Caco-2 (cell line): Measurements from ENCODE around the gene TAS2R60. TPM values are rescaled to one million over a fixed set of nuclear protein-coding genes. Genes with fewer than 3 reads are reported as not detected.

Experiments used
- BruUV-seq: library from RNA; stranded (reverse); fragments of 400-500 nt; replicated peaks from 2 replicates; lab custom pipeline; 2021; lab: Mats Ljungman, UMichigan
- CTCF ChIA-PET: fragments of 300-600 bp; sonication (Branson Sonifier 250); formaldehyde crosslinking; loops from one replicate; lab custom pipeline; 2022; ENCODE audit warnings: antibody characterized with exemption; lab: Charles Lee
- POLR2A ChIA-PET: fragments of 300-600 bp; sonication (Branson Sonifier 250); formaldehyde crosslinking; loops from one replicate; lab custom pipeline; 2022; ENCODE audit warnings: antibody characterized with exemption; lab: Charles Lee
- DNase-seq, 2 experiments: peaks; one replicate each; pipeline versions ENCODE4 v3.0.0 to v3.0.0-alpha.2; 2020 to 2022
- H3K27me3 ChIP-seq: replicated peaks from 2 replicates; pipeline ENCODE4 v1.6.0; 2011; ENCODE audit warnings: low read length; ENCODE audit not compliant: control insufficient read depth, insufficient read depth
- H3K36me3 ChIP-seq: 2 replicates; pipeline ENCODE4 v1.5.1; 2011; ENCODE audit warnings: low read length; ENCODE audit not compliant: control insufficient read depth, insufficient read depth
- H3K4me1 ChIP-seq: fragments of 250-450 bp; sonication (Bioruptor Pico); 2 replicates; pipeline ENCODE4 v1.5.1; 2020; ENCODE audit warnings: mild to moderate bottlenecking
- H3K4me3 ChIP-seq: 2 replicates; pipeline ENCODE4 v1.5.1; 2011; ENCODE audit warnings: low read depth, mild to moderate bottlenecking, control low read depth, low read length
- H3K9me3 ChIP-seq: fragments of 250-450 bp; sonication (Bioruptor Pico); 2 replicates; pipeline ENCODE4 v1.5.1; 2020; ENCODE audit warnings: mild to moderate bottlenecking, moderate library complexity
- H3K27ac Mint-ChIP-seq: one replicate; pipeline ENCODE4 v1.8.0; 2022; ENCODE audit warnings: mixed read lengths; ENCODE audit not compliant: unreplicated experiment
- H3K27me3 Mint-ChIP-seq: one replicate; pipeline ENCODE4 v1.8.0; 2022; ENCODE audit warnings: mixed read lengths; ENCODE audit not compliant: insufficient read depth, unreplicated experiment
- H3K36me3 Mint-ChIP-seq: one replicate; pipeline ENCODE4 v1.8.0; 2022; ENCODE audit warnings: mild to moderate bottlenecking, mixed read lengths; ENCODE audit not compliant: insufficient read depth, unreplicated experiment
- H3K4me1 Mint-ChIP-seq: one replicate; pipeline ENCODE4 v1.8.0; 2022; ENCODE audit warnings: low read depth, mixed read lengths; ENCODE audit not compliant: unreplicated experiment
- H3K4me3 Mint-ChIP-seq: one replicate; pipeline ENCODE4 v1.8.0; 2022; ENCODE audit warnings: mild to moderate bottlenecking, moderate library complexity, mixed read lengths; ENCODE audit not compliant: unreplicated experiment
- H3K9me3 Mint-ChIP-seq: one replicate; pipeline ENCODE4 v1.8.0; 2022; ENCODE audit warnings: mixed read lengths; ENCODE audit not compliant: unreplicated experiment
- CTCF ChIP-seq, 2 experiments: fragments of 200-600 bp in 1 of 2; IDR thresholded peaks; 1 replicate in 1 of 2; 2 replicates in 1 of 2; pipeline versions ENCODE4 v1.5.1 to v1.8.0; 2011 to 2022; ENCODE audit warnings: antibody characterized with exemption in 1 of 2, control low read depth in 1 of 2, inconsistent platforms in 1 of 2, low read depth in 1 of 2, low read length in 1 of 2, mild to moderate bottlenecking in 1 of 2, moderate library complexity in 1 of 2; ENCODE audit not compliant: insufficient read depth in 1 of 2, severe bottlenecking in 1 of 2, unreplicated experiment in 1 of 2
- intact Hi-C: fragments of 100-400 bp; cut with micrococcal nuclease; formaldehyde crosslinking; loops from one replicate; pipeline ENCODE4 v1.10.0; 2022; ENCODE audit not compliant: unreplicated experiment
- total RNA-seq: library from RNA; stranded (reverse); gene quantifications from 2 replicates; pipeline ENCODE4 v1.2.3, GENCODE V29; 2022

The TAS2R60 gene
- total RNA-seq, 1 experiment from 2014 or later: not detected

- H3K27ac Mint-ChIP-seq: no peak overlapping the region
- H3K36me3 ChIP-seq: no peaks in the 10 kb centered on the region
- H3K4me1 Mint-ChIP-seq: no peaks in the 10 kb centered on the region
- no peak for DNase-seq
- intact Hi-C loops: no loop called here
- H3K36me3 Mint-ChIP-seq: no peaks in the 10 kb centered on the region
- H3K4me3 Mint-ChIP-seq: no peak overlapping the region
- TF ChIP-seq CTCF (IDR thresholded peaks at IDR 0.05; ENCODE audit: insufficient read depth in 1 of 2, low read depth in 1 of 2, low read length in 1 of 2, severe bottlenecking in 1 of 2, unreplicated experiment in 1 of 2): no peak
- H3K27me3 ChIP-seq: no peaks in the 10 kb centered on the region
- no peaks in the 10 kb centered on the region for H3K9me3 Mint-ChIP-seq
- CTCF ChIA-PET: no interaction called here
- POLR2A ChIA-PET: no interaction called here
- no TSS peak for BruUV-seq
- H3K27me3 Mint-ChIP-seq: no peaks in the 10 kb centered on the region
- H3K9me3 ChIP-seq: no peaks in the 10 kb centered on the region
- H3K4me1 ChIP-seq: no peaks in the 10 kb centered on the region
- no peak overlapping the region for H3K4me3 ChIP-seq
Measured at GRCh38 chr7:143448429-143448828, 5.2 kb downstream of the TAS2R60 start.

GRCh38 chr7:143449793-143450192 is 6.5 kb downstream of the TAS2R60 start:
- H3K27me3 Mint-ChIP-seq: no peaks in the 10 kb centered on the region
- intact Hi-C loops: no loop called here
- no peaks in the 10 kb centered on the region for H3K36me3 Mint-ChIP-seq
- ChIA-PET POLR2A (no interaction called here), CTCF (no interaction called here)
- Histone ChIP-seq H3K27me3 (no peaks in the 10 kb centered on the region), H3K4me3 (no peak overlapping the region), H3K36me3 (no peaks in the 10 kb centered on the region), H3K4me1 (0 out of 2 replicates have a peak, but pooled peaks cover 9% of the 10 kb centered on the region), H3K9me3 (no peaks in the 10 kb centered on the region)
- H3K4me1 Mint-ChIP-seq: no peaks in the 10 kb centered on the region
- H3K9me3 Mint-ChIP-seq: no peaks in the 10 kb centered on the region
- no peak for DNase-seq
- H3K4me3 Mint-ChIP-seq: no peak overlapping the region
- no TSS peak for BruUV-seq
- no peak overlapping the region for H3K27ac Mint-ChIP-seq
- no peak for TF ChIP-seq CTCF (IDR thresholded peaks at IDR 0.05; ENCODE audit: insufficient read depth in 1 of 2, low read depth in 1 of 2, low read length in 1 of 2, severe bottlenecking in 1 of 2, unreplicated experiment in 1 of 2)

- no peaks in the 10 kb centered on the region for H3K36me3 ChIP-seq
- no peaks in the 10 kb centered on the region for H3K27me3 ChIP-seq
- no peaks in the 10 kb centered on the region for H3K9me3 ChIP-seq
- intact Hi-C loops: no loop called here
- CTCF ChIA-PET: no interaction called here
- Mint-ChIP-seq H3K27me3 (no peaks in the 10 kb centered on the region), H3K36me3 (no peaks in the 10 kb centered on the region), H3K27ac (no peak overlapping the region), H3K9me3 (no peaks in the 10 kb centered on the region), H3K4me1 (no peaks in the 10 kb centered on the region), H3K4me3 (no peak overlapping the region)
- no peak for DNase-seq
- H3K4me1 ChIP-seq: 0 out of 2 replicates have a peak, but pooled peaks cover 9% of the 10 kb centered on the region
- POLR2A ChIA-PET: no interaction called here
- no peak overlapping the region for H3K4me3 ChIP-seq
- no TSS peak for BruUV-seq
- TF ChIP-seq CTCF (IDR thresholded peaks at IDR 0.05; ENCODE audit: insufficient read depth in 1 of 2, low read depth in 1 of 2, low read length in 1 of 2, severe bottlenecking in 1 of 2, unreplicated experiment in 1 of 2): no peak
Measured at GRCh38 chr7:143451122-143451521, 7.9 kb downstream of the TAS2R60 start.
